ENCODE data around the gene MGP. TPM values are rescaled to one million over a fixed set of nuclear protein-coding genes. Genes with fewer than 3 reads are reported as not detected.

The MGP gene
- total RNA-seq, 5 donors from 2014 or later (not counting 1 experiment from before 2014, with no cell fraction given) = 1.5 to 4.0 (median 2.2) TPM

DNA sequence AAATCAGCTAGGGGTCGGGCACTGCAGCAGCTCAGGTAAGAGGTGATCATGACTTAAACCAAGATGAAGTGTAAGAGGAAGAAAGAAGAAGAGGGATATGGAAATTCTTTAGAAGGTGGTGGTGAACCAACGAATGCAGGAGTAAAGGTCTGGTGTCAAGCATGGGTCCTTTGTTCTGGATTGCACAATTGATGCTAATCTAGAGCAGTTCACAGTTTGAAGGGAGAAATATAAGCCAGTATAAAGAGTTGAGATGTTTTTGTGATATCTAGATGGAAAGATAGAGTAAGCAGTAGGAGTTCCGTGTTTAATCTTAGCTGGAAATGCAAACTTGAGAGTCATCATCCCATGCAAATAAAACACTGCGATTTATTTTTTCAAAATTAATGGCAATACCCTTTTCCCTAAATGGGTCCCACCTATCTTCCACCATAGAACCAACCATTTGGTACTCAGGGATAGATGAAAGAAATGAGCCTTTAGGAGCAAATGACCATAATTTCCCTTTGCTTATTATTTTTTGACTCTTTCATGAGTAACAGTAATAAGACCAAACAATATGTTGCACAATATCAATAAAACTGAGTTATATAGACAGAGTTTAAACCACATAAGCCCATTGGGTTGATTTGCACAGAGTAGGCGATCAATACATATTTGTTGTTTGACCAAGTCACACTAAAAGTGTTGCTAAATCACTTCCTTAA lies 15.0 kb upstream of the MGP start:
- DNase-seq (no peak), ATAC-seq (replicated peaks in 1 of 4) (no peak)
- H3K9me3 Mint-ChIP-seq = peaks cover 0 to 3% (median 0%) of the 10 kb centered on the region in 3 donors
- H3K4me3 ChIP-seq (ENCODE audit: control insufficient read depth in 1 of 2, extremely low read depth in 1 of 2, low read length in 1 of 2) = no peak overlapping the region
- no peaks in the 10 kb centered on the region for H3K27me3 ChIP-seq (replicated peaks in 1 of 2; ENCODE audit: control insufficient read depth in 2 of 2, extremely low read depth in 1 of 2, insufficient read depth in 2 of 2, low read length in 1 of 2)
- ChIA-PET POLR2A (interaction anchor here in 1 of 2 donors (0.5 kb wide), 1 partner anchor 59 kb away, joined by 3 read pairs; no protein-coding TSS in a partner anchor), CTCF (interaction anchor here in 1 of 2 donors (1.0 kb wide), 1 partner anchor 10 kb away, joined by 3 read pairs; no protein-coding TSS in a partner anchor)
- H3K27ac ChIP-seq (ENCODE audit: low read length) = no peak overlapping the region
- WGBS (ENCODE audit: insufficient coverage) = 92% methylated on average over 2 of the region's 5 CpGs
- H3K27ac Mint-ChIP-seq = no peak overlapping the region
- H3K9me3 ChIP-seq = no peaks in the 10 kb centered on the region
- H3K27me3 Mint-ChIP-seq = no peaks in the 10 kb centered on the region
- peaks cover 11 to 15% (median 14%) of the 10 kb centered on the region in 3 donors for H3K4me1 Mint-ChIP-seq
- no peaks in the 10 kb centered on the region for H3K4me1 ChIP-seq (ENCODE audit: control insufficient read depth in 1 of 2, extremely low read depth in 1 of 2, insufficient read depth in 2 of 2, low read length in 2 of 2)
- no peaks in the 10 kb centered on the region for H3K36me3 ChIP-seq (ENCODE audit: control insufficient read depth in 2 of 2, extremely low read depth in 1 of 2, insufficient read depth in 1 of 2, low read length in 1 of 2)
- peaks cover 18% of the 10 kb centered on the region for H3K36me3 Mint-ChIP-seq
- no peak overlapping the region for H3K4me3 Mint-ChIP-seq

DNA sequence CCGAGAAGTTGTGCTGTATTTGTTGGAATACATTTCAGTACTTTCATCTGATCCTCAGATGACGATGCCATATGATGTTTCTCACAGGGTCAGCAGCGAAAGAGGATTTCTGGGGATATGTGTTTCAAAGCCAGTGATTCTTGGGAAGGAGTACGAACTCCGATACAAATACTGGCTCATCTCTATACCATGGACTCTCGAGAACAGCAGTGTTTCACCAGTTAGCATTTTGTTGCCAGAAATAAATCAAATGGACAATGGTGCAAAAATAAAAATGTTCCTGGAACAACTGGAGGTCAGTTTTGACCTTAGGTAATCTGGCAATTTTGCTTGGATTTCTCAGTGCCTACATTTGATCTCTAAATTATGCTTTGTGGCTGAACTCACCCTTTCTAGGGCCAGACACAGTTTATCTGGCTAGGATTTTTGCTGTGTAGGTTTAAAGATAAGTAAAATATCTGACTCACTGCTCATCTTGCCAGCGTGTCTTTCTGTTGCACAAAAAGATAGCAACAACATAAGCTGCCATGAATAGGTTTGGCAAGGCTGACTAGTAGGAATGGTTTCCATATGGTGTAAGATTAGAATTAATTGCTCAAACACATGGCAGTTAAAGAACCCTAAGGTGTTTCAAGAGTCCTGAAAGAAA lies 11.0 kb upstream of the MGP start:
- H3K4me1 ChIP-seq (ENCODE audit: control insufficient read depth in 1 of 2, extremely low read depth in 1 of 2, insufficient read depth in 2 of 2, low read length in 2 of 2) = no peaks in the 10 kb centered on the region
- Mint-ChIP-seq H3K27ac (no peak overlapping the region), H3K4me1 (no peaks in the 10 kb centered on the region), H3K9me3 (no peaks in the 10 kb centered on the region), H3K4me3 (no peak overlapping the region), H3K36me3 (peaks cover 7% of the 10 kb centered on the region), H3K27me3 (peaks cover 0 to 3% of the 10 kb centered on the region in 2 donors)
- POLR2A ChIA-PET = no interaction called here
- 100% methylated on average over 1 of the region's 7 CpGs for WGBS (ENCODE audit: insufficient coverage)
- H3K36me3 ChIP-seq (ENCODE audit: control insufficient read depth in 2 of 2, extremely low read depth in 1 of 2, insufficient read depth in 1 of 2, low read length in 1 of 2) = no peaks in the 10 kb centered on the region
- H3K9me3 ChIP-seq = no peaks in the 10 kb centered on the region
- no peak overlapping the region for H3K4me3 ChIP-seq (ENCODE audit: control insufficient read depth in 1 of 2, extremely low read depth in 1 of 2, low read length in 1 of 2)
- CTCF ChIA-PET = interaction anchor here in 1 of 2 donors (0.5 kb wide), 1 partner anchor 678 kb away, joined by 3 read pairs; no protein-coding TSS in a partner anchor
- H3K27ac ChIP-seq (ENCODE audit: low read length) = no peak overlapping the region
- ATAC-seq (replicated peaks in 1 of 4) (no peak), DNase-seq (no peak)
- no peaks in the 10 kb centered on the region for H3K27me3 ChIP-seq (replicated peaks in 1 of 2; ENCODE audit: control insufficient read depth in 2 of 2, extremely low read depth in 1 of 2, insufficient read depth in 2 of 2, low read length in 1 of 2)

GRCh38 chr12:14893506-14894250 lies 8.0 kb upstream of the MGP start:
- Histone ChIP-seq H3K27ac (ENCODE audit: low read length) (no peak overlapping the region), H3K27me3 (replicated peaks in 1 of 2; ENCODE audit: control insufficient read depth in 2 of 2, extremely low read depth in 1 of 2, insufficient read depth in 2 of 2, low read length in 1 of 2) (no peaks in the 10 kb centered on the region), H3K4me1 (ENCODE audit: control insufficient read depth in 1 of 2, extremely low read depth in 1 of 2, insufficient read depth in 2 of 2, low read length in 2 of 2) (no peaks in the 10 kb centered on the region), H3K4me3 (ENCODE audit: control insufficient read depth in 1 of 2, extremely low read depth in 1 of 2, low read length in 1 of 2) (no peak overlapping the region), H3K9me3 (no peaks in the 10 kb centered on the region), H3K36me3 (ENCODE audit: control insufficient read depth in 2 of 2, extremely low read depth in 1 of 2, insufficient read depth in 1 of 2, low read length in 1 of 2) (no peaks in the 10 kb centered on the region)
- H3K27ac Mint-ChIP-seq = no peak overlapping the region
- WGBS (ENCODE audit: insufficient coverage) = no CpG with 5 or more reads among the region's 5 CpGs
- no peak overlapping the region for H3K4me3 Mint-ChIP-seq
- no peak for DNase-seq
- ATAC-seq (replicated peaks in 1 of 4) = no peak
- ChIA-PET POLR2A (interaction anchor here (0.5 to 0.7 kb wide), 3 partner anchors 11 to 45 kb away, joined by 3 to 4 read pairs (median 4); no protein-coding TSS in a partner anchor), CTCF (interaction anchor here in 1 of 2 donors (0.6 to 1.7 kb wide), 3 partner anchors 14 to 102 kb away, joined by 3 to 6 read pairs (median 3); no protein-coding TSS in a partner anchor)
- H3K4me1 Mint-ChIP-seq = no peaks in the 10 kb centered on the region
- H3K9me3 Mint-ChIP-seq = no peaks in the 10 kb centered on the region
- peaks cover 3% of the 10 kb centered on the region in 2 donors for H3K27me3 Mint-ChIP-seq
- H3K36me3 Mint-ChIP-seq = no peaks in the 10 kb centered on the region

- ATAC-seq (replicated peaks in 1 of 4) = no peak
- Histone ChIP-seq H3K4me3 (ENCODE audit: control insufficient read depth in 1 of 2, extremely low read depth in 1 of 2, low read length in 1 of 2) (no peak overlapping the region), H3K4me1 (ENCODE audit: control insufficient read depth in 1 of 2, extremely low read depth in 1 of 2, insufficient read depth in 2 of 2, low read length in 2 of 2) (no peaks in the 10 kb centered on the region), H3K36me3 (ENCODE audit: control insufficient read depth in 2 of 2, extremely low read depth in 1 of 2, insufficient read depth in 1 of 2, low read length in 1 of 2) (no peaks in the 10 kb centered on the region), H3K9me3 (no peaks in the 10 kb centered on the region), H3K27ac (ENCODE audit: low read length) (no peak overlapping the region), H3K27me3 (replicated peaks in 1 of 2; ENCODE audit: control insufficient read depth in 2 of 2, extremely low read depth in 1 of 2, insufficient read depth in 2 of 2, low read length in 1 of 2) (no peaks in the 10 kb centered on the region)
- WGBS (ENCODE audit: insufficient coverage) = 78% methylated on average over 4 of the region's 7 CpGs
- H3K36me3 Mint-ChIP-seq = no peaks in the 10 kb centered on the region
- H3K27me3 Mint-ChIP-seq = peaks cover 3 to 7% of the 10 kb centered on the region in 2 donors
- DNase-seq = no peak
- no peaks in the 10 kb centered on the region for H3K4me1 Mint-ChIP-seq
- ChIA-PET CTCF (interaction anchor here in 1 of 2 donors (1.0 kb wide), 1 partner anchor 15 kb away, joined by 4 read pairs; no protein-coding TSS in a partner anchor), POLR2A (interaction anchor here in 1 of 2 donors (1.4 kb wide), 1 partner anchor 10 kb away, joined by 5 read pairs; no protein-coding TSS in a partner anchor)
- H3K27ac Mint-ChIP-seq = no peak overlapping the region
- H3K4me3 Mint-ChIP-seq = no peak overlapping the region
- H3K9me3 Mint-ChIP-seq = no peaks in the 10 kb centered on the region
Measured at GRCh38 chr12:14892726-14893505, 7.3 kb upstream of the MGP start.

DNA sequence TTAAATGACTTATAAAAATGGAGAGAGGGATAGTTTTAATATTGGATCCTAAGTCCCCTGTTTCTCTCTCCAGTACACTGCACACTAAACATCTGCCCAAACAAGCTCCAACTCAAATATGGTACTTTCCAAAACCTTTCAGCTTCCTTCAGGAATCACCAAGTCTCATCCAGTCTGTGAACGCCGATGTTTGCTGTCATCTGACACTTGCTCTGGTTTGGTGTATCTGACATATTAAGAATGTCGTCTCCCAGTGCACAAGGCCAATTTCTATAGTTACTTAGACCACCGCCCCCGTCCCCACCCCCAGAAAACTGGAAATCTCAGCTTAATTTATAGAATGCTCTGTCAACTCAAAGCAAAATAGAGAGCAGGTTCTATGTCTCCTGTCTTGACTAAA lies 5.0 kb upstream of the MGP start:
- Mint-ChIP-seq H3K36me3 (no peaks in the 10 kb centered on the region), H3K27me3 (peaks cover 3 to 13% of the 10 kb centered on the region in 2 donors), H3K27ac (no peak overlapping the region), H3K4me1 (peaks cover 9 to 11% (median 10%) of the 10 kb centered on the region in 3 donors), H3K4me3 (no peak overlapping the region), H3K9me3 (no peaks in the 10 kb centered on the region)
- H3K27ac ChIP-seq (ENCODE audit: low read length) = no peak overlapping the region
- no peaks in the 10 kb centered on the region for H3K9me3 ChIP-seq
- peaks cover 0 to under 1% of the 10 kb centered on the region in 2 experiments for H3K27me3 ChIP-seq (replicated peaks in 1 of 2; ENCODE audit: control insufficient read depth in 2 of 2, extremely low read depth in 1 of 2, insufficient read depth in 2 of 2, low read length in 1 of 2)
- DNase-seq (no peak), ATAC-seq (replicated peaks in 1 of 4) (no peak)
- no peak overlapping the region for H3K4me3 ChIP-seq (ENCODE audit: control insufficient read depth in 1 of 2, extremely low read depth in 1 of 2, low read length in 1 of 2)
- ChIA-PET POLR2A (interaction anchor here in 1 of 2 donors (0.6 to 1.1 kb wide), 2 partner anchors 11 to 46 kb away, joined by 3 to 4 read pairs; no protein-coding TSS in a partner anchor), CTCF (interaction anchor here (0.6 to 1.8 kb wide), 2 partner anchors 105 to 198 kb away, joined by 5 read pairs; no protein-coding TSS in a partner anchor)
- H3K4me1 ChIP-seq (ENCODE audit: control insufficient read depth in 1 of 2, extremely low read depth in 1 of 2, insufficient read depth in 2 of 2, low read length in 2 of 2) = peaks cover 0 to 4% of the 10 kb centered on the region in 2 experiments
- H3K36me3 ChIP-seq (ENCODE audit: control insufficient read depth in 2 of 2, extremely low read depth in 1 of 2, insufficient read depth in 1 of 2, low read length in 1 of 2) = no peaks in the 10 kb centered on the region
- WGBS (ENCODE audit: insufficient coverage) = 94% methylated on average over 2 of the region's 5 CpGs

Measured in T-cell (primary cell).